Upper lobe of right lung (tissue), 1 donor: Measurements from ENCODE around the gene SLC35E4. TPM values are rescaled to one million over a fixed set of nuclear protein-coding genes. Genes with fewer than 3 reads are reported as not detected.

ENCODE experiments used
- ATAC-seq: fragments of 200-7000 bp; cut with Tn5 transposase; one replicate; pipeline ENCODE4 v1.9.1; 2020; ENCODE audit warnings: mild to moderate bottlenecking, moderate library complexity
- DNase-seq: peaks from one replicate; pipeline ENCODE4 v3.0.0-alpha.2; 2020
- H3K27ac ChIP-seq: fragments of 200-600 bp; one replicate; pipeline ENCODE4 v1.8.0; 2022
- H3K27me3 ChIP-seq: fragments of 200-600 bp; one replicate; pipeline ENCODE4 v1.8.0; 2022; ENCODE audit warnings: mild to moderate bottlenecking
- H3K36me3 ChIP-seq: fragments of 200-600 bp; one replicate; pipeline ENCODE4 v1.8.0; 2022
- H3K4me1 ChIP-seq: fragments of 200-600 bp; one replicate; pipeline ENCODE4 v1.8.0; 2022
- H3K4me3 ChIP-seq: fragments of 200-600 bp; one replicate; pipeline ENCODE4 v1.8.0; 2022; ENCODE audit warnings: mild to moderate bottlenecking
- H3K9me3 ChIP-seq: fragments of 200-600 bp; one replicate; pipeline ENCODE4 v1.8.0; 2022
- intact Hi-C: fragments of 100-400 bp; cut with DNase I; formaldehyde crosslinking; loops from one replicate; pipeline ENCODE4 v1.11.0; 2022
- total RNA-seq: library from RNA; stranded (reverse); fragmentation: NEBNext Ultra II Directional; extraction: Animal tissue kit (Norgen Biotek cat#: 25700); gene quantifications from one replicate; pipeline ENCODE4 v1.2.1, GENCODE V29; 2021
- TF ChIP-seq, protein P1 (sequence below): fragments of 200-600 bp; IDR thresholded peaks from one replicate; pipeline ENCODE4 v1.8.0; 2022; ENCODE audit warnings: antibody characterized with exemption
- donor health status: DM: no; HTN: yes; CAD: no; lungs with severe emphysema.

Gene SLC35E4
- total RNA-seq, 1 donor from 2014 or later: 2.9 TPM

- DNase-seq (no peak), ATAC-seq (no peak)
- no peak overlapping the region for H3K27ac ChIP-seq
- no peaks in the 10 kb centered on the region for H3K27me3 ChIP-seq
- intact Hi-C loops: no loop called here
- H3K36me3 ChIP-seq: no peaks in the 10 kb centered on the region
- no peaks in the 10 kb centered on the region for H3K9me3 ChIP-seq
- H3K4me3 ChIP-seq: no peak overlapping the region
- no peaks in the 10 kb centered on the region for H3K4me1 ChIP-seq
- TF ChIP-seq, protein P1, sequence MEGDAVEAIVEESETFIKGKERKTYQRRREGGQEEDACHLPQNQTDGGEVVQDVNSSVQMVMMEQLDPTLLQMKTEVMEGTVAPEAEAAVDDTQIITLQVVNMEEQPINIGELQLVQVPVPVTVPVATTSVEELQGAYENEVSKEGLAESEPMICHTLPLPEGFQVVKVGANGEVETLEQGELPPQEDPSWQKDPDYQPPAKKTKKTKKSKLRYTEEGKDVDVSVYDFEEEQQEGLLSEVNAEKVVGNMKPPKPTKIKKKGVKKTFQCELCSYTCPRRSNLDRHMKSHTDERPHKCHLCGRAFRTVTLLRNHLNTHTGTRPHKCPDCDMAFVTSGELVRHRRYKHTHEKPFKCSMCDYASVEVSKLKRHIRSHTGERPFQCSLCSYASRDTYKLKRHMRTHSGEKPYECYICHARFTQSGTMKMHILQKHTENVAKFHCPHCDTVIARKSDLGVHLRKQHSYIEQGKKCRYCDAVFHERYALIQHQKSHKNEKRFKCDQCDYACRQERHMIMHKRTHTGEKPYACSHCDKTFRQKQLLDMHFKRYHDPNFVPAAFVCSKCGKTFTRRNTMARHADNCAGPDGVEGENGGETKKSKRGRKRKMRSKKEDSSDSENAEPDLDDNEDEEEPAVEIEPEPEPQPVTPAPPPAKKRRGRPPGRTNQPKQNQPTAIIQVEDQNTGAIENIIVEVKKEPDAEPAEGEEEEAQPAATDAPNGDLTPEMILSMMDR: no peak
These were observed 51.8 kb downstream of the SLC35E4 start for GRCh38 chr22:30687358-30687757.

- Histone ChIP-seq H3K27me3 (no peaks in the 10 kb centered on the region), H3K27ac (no peak overlapping the region), H3K36me3 (no peaks in the 10 kb centered on the region), H3K9me3 (no peaks in the 10 kb centered on the region), H3K4me3 (no peak overlapping the region), H3K4me1 (peaks cover 5% of the 10 kb centered on the region)
- TF ChIP-seq, protein P1: no peak
- intact Hi-C loops: no loop called here
- DNase-seq: no peak
- no peak for ATAC-seq
These were observed 54.0 kb downstream of the SLC35E4 start for GRCh38 chr22:30689622-30690021.

DNA sequence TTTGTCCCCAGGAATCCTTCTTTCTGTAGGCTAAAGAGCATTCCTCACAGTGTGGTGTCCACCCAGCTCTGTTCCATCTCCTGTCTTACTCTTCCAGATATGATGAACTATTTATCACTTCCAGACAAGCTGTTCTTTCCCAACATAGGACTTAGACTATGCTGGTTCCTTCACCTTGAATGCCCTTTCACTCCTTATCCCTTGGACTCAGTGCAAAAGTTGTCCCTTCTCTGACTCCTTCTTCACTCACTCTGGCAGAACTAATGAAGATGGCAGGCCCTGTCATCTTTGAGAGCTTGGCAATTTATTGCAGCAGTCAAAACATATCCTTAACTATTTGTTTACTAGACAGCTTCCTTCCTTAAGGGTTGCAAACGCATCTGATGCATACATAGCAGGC, 55.6 kb downstream of the SLC35E4 start:
- Histone ChIP-seq H3K4me1 (peaks cover 5% of the 10 kb centered on the region), H3K36me3 (no peaks in the 10 kb centered on the region), H3K27me3 (no peaks in the 10 kb centered on the region), H3K4me3 (no peak overlapping the region), H3K27ac (no peak overlapping the region), H3K9me3 (no peaks in the 10 kb centered on the region)
- TF ChIP-seq, protein P1: no peak
- DNase-seq (no peak), ATAC-seq (no peak)
- intact Hi-C loops: no loop called here

- Histone ChIP-seq H3K4me3 (peak overlapping the region; percentile 51), H3K9me3 (no peaks in the 10 kb centered on the region), H3K4me1 (peaks cover 5% of the 10 kb centered on the region), H3K36me3 (no peaks in the 10 kb centered on the region), H3K27me3 (no peaks in the 10 kb centered on the region), H3K27ac (peak overlapping the region; percentile 67)
- ATAC-seq: peak; percentile 81
- peak; percentile 88 for DNase-seq
- intact Hi-C loops: no loop called here
- TF ChIP-seq, protein P1: no peak
These were observed 58.6 kb downstream of the SLC35E4 start for GRCh38 chr22:30694171-30694639.

DNA sequence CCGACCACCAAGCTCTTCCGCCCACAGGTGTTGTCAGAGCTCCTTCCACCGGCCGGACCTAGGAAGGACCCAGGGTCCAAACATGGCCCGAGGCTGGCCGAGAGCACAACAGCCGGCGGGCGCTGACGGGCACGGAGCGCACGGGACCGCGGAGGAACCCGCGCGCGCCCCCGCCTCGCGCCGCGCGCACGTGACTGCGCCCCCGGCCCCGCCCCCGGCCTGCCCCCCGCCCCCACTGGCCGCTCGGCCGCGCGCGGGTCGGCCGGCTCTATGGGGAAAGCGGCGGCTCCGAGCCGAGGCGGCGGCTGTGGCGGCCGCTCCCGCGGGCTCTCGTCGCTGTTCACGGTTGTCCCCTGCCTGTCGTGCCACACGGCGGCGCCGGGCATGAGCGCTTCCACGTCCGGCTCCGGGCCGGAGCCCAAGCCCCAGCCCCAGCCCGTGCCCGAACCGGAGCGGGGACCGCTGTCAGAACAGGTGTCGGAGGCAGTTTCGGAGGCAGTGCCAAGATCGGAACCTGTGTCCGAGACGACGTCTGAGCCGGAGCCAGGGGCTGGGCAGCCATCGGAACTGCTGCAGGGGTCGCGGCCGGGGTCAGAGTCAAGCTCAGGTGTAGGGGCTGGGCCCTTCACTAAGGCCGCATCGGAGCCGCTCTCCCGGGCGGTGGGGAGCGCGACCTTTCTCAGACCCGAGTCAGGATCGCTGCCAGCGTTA, 59.2 kb downstream of the SLC35E4 start, which contains the start of gene OSBP2:
Gene OSBP2, plus strand, starts transcription at position 235 of the 711 bp plus-strand sequence. Its CDS starts 36 bp downstream, at position 271.
- Histone ChIP-seq H3K4me3 (peak within 1 kb of the TSS; percentile 51), H3K27ac (peak within 1 kb of the TSS; percentile 67), H3K27me3 (no peaks in the 10 kb centered on the region), H3K36me3 (no peaks in the 10 kb centered on the region), H3K4me1 (peaks cover 5% of the 10 kb centered on the region), H3K9me3 (no peaks in the 10 kb centered on the region)
- TF ChIP-seq, protein P1: no peak
- ATAC-seq (peak; percentile 84), DNase-seq (peak; percentile 76)
- intact Hi-C loops: no loop called here
